DND-41 (cell line): ENCODE results near the gene ZMYND11.
A peak's percentile ranks its signal among the peaks of the same experiment; 100 is the strongest.

ENCODE experiments used
- ATAC-seq: fragments of 200-7000 bp; cut with Tn5 transposase; 3 replicates; pipeline ENCODE4 v1.9.1; 2021; ENCODE audit warnings: low read depth; ENCODE audit not compliant: insufficient read depth
- DNase-seq: peaks from one replicate; pipeline ENCODE4 v3.0.0-alpha.2; 2020
- H2AFZ ChIP-seq: 2 replicates; pipeline ENCODE4 v1.6.0; 2012; ENCODE audit warnings: low read depth, low read length
- H3K27ac ChIP-seq: 2 replicates; pipeline ENCODE4 v1.5.1; 2012; ENCODE audit warnings: low read length, inconsistent platforms
- H3K27me3 ChIP-seq: fragments of 200-600 bp; sonication (generic); 2 replicates; pipeline ENCODE4 v1.6.0; 2012; ENCODE audit warnings: low read length, mild to moderate bottlenecking, inconsistent platforms; ENCODE audit not compliant: insufficient read depth, poor library complexity
- H3K36me3 ChIP-seq: 2 replicates; pipeline ENCODE4 v1.5.1; 2012; ENCODE audit warnings: low read length, inconsistent platforms; ENCODE audit not compliant: insufficient read depth
- H3K4me1 ChIP-seq: 2 replicates; pipeline ENCODE4 v1.5.1; 2012; ENCODE audit warnings: mild to moderate bottlenecking, low read length; ENCODE audit not compliant: insufficient read depth
- H3K4me2 ChIP-seq: 2 replicates; pipeline ENCODE4 v1.6.0; 2012; ENCODE audit warnings: mild to moderate bottlenecking, moderate library complexity, low read length, inconsistent platforms; ENCODE audit not compliant: insufficient read depth
- H3K4me3 ChIP-seq, 2 experiments: fragments of 200-600 bp in 1 of 2; shearing (Covaris generic) in 1 of 2; 2 replicates each; pipeline ENCODE4 v1.5.1; 2012 to 2016; ENCODE audit warnings: inconsistent platforms in 2 of 2, low read length in 2 of 2, mild to moderate bottlenecking in 2 of 2, low read depth in 1 of 2, moderate library complexity in 1 of 2
- H3K79me2 ChIP-seq: 2 replicates; pipeline ENCODE4 v1.6.0; 2012; ENCODE audit warnings: low read length, inconsistent platforms; ENCODE audit not compliant: insufficient read depth
- H3K9ac ChIP-seq: 2 replicates; pipeline ENCODE4 v1.6.0; 2012; ENCODE audit warnings: low read depth, mild to moderate bottlenecking, inconsistent platforms, low read length, moderate library complexity
- H3K9me3 ChIP-seq: 2 replicates; pipeline ENCODE4 v1.5.1; 2012; ENCODE audit warnings: low read length, moderate library complexity, mild to moderate bottlenecking, inconsistent platforms; ENCODE audit not compliant: insufficient read depth, severe bottlenecking
- H4K20me1 ChIP-seq: 2 replicates; pipeline ENCODE4 v1.6.0; 2012; ENCODE audit warnings: low read length; ENCODE audit not compliant: insufficient read depth
- CTCF ChIP-seq: IDR thresholded peaks from 2 replicates; pipeline ENCODE4 v1.5.1; 2012; ENCODE audit warnings: borderline replicate concordance, low read length, moderate library complexity, mild to moderate bottlenecking; ENCODE audit not compliant: poor library complexity, severe bottlenecking; ENCODE audit errors: extremely low read depth
- EZH2 ChIP-seq: IDR thresholded peaks from 3 replicates; pipeline ENCODE4 v1.6.1; 2012; ENCODE audit warnings: borderline replicate concordance, low read depth, mild to moderate bottlenecking, moderate library complexity, low read length, inconsistent platforms; ENCODE audit not compliant: severe bottlenecking

The ZMYND11 gene

DNA sequence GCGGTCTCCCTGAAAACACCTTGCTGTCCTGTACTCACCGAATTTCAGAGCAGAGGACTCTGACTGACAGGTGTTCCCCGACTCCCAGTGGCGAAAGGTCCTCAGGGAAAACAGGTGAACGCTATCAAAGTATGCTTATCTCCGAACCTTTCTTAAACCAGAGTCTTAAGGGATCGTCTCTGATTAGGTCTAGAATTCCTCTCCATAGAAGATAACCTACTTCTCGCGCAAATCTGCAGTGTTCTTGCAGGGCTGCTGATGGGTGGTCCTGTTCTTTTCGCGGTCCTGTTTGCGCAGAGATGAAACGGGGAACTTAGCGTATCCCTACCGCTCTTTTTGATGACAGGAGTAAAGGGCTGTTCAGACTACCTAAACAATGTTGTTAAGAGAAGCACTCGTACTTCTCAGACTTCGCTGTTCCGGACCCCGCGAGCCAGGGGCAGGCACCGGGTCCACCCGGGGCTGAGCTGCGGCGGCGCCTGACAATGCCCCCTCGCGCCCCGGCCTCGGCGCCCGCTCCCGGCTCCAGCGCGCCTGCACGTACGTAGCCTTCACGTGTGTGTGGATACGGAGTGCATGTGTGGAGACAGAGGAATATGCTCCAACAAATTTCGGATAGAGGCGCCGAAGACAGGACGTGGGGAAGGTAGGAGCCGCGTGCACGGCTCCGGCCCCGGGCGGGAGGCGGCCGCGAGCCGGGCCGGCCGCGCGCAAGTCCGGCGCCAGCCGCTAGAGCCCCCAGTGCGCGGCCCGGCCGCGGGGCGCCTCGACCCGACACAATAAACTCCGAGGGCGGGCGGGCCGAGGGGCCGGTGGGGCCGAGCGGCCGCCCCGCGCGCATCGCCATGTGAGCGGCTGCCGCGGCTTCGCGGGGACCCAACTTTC lies 766 bp upstream of the ZMYND11 start:
- Histone ChIP-seq H3K79me2 (peaks cover 56% of the 10 kb centered on the region), H3K9me3 (no peaks in the 10 kb centered on the region), H3K4me3 (peak overlapping the region; percentile 71 to 75), H3K4me1 (peaks cover 39% of the 10 kb centered on the region), H3K4me2 (peak overlapping the region; percentile 81), H3K9ac (peak overlapping the region; percentile 96), H3K27ac (peak overlapping the region; percentile 90), H4K20me1 (peaks cover 20% of the 10 kb centered on the region), H3K27me3 (no peaks in the 10 kb centered on the region), H2AFZ (peak overlapping the region; percentile 88), H3K36me3 (peaks cover 2% of the 10 kb centered on the region; the same call in 1 of the 2 replicates)
- peak; percentile 54 for DNase-seq
- ATAC-seq, result peak; percentile 21
- no peak for TF ChIP-seq EZH2
- no peak for TF ChIP-seq CTCF

DNA sequence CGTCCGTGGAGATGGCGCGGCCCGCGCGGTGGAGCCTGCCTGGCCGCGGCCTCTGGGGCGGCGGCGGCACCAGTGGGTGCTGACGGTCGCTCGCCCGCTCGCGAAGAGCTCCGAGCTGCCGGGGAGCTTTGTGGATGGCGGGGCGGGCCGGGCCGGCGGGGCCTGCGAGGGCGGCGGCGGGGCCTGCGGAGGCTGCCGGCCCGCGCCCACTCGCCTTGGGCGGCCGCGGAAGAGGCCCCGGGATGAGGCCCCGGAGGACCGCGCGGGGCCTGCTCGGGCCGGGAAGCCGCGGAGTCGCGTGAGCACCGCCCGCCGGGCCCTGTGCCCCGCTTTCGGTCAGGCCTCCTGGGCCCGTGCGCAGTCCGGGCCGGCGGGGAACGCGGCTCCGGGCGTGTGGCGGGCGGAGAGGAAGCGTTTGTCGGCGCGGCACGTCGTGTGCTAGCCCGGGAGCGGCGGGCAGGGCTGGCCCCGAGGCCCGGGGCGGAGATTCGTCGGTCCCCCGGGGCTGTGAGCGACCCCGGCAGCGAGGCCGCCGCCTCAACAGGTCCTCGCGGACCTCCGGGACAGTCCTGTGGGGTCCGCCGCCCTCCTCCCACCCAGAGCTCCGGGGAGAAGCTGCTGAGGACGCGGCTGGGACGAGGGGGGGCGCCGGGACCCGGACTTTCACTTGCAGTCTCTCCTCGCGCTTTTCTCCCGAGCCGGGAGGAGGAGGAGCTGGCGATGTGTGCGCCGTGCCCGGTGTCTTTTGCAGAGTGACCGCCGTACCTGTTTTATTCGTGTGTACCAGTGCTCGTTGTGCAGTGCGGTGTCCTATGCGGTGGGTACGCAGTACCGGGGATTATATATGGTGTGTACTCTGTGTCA lies 578 bp downstream of the ZMYND11 start:
- Histone ChIP-seq H4K20me1 (peaks cover 23% of the 10 kb centered on the region), H3K27me3 (no peaks in the 10 kb centered on the region), H3K9ac (peak overlapping the region; percentile 96), H3K9me3 (no peaks in the 10 kb centered on the region), H2AFZ (peak overlapping the region; percentile 62), H3K4me2 (peak overlapping the region; percentile 72), H3K36me3 (peaks cover 2% of the 10 kb centered on the region; the same call in 1 of the 2 replicates), H3K27ac (peak overlapping the region; percentile 49), H3K79me2 (peaks cover 69% of the 10 kb centered on the region), H3K4me1 (peaks cover 39% of the 10 kb centered on the region), H3K4me3 (peak overlapping the region; percentile 43 to 71; a peak in 3 of 4 replicates)
- peak; percentile 76 for DNase-seq
- ATAC-seq, result peak; percentile 59
- TF ChIP-seq EZH2 (no peak), CTCF (no peak)

DNA sequence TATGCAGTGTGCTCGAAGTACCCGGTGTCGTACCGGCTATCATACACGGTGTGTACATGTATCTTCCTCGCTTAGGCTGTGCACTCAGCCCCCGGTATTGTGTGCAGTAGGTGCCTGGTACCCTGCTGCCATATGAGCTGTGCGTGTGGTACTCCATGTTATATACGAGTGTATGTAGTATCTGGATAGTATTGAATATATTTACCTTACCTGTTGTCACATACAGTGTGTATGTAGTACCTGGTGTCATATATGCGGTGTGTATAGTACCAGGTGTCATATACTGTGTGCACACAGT lies 1.2 kb downstream of the ZMYND11 start:
- Histone ChIP-seq H3K9me3 (no peaks in the 10 kb centered on the region), H3K4me2 (peak overlapping the region; percentile 72), H3K27ac (peak overlapping the region; percentile 49), H3K9ac (peak overlapping the region; percentile 96), H3K4me1 (peaks cover 39% of the 10 kb centered on the region), H3K79me2 (peaks cover 75% of the 10 kb centered on the region), H3K4me3 (peak overlapping the region; percentile 43 to 71; a peak in 3 of 4 replicates), H3K36me3 (peaks cover 2% of the 10 kb centered on the region; the same call in 1 of the 2 replicates), H2AFZ (peak overlapping the region; percentile 62), H4K20me1 (peaks cover 28% of the 10 kb centered on the region), H3K27me3 (no peaks in the 10 kb centered on the region)
- no peak for DNase-seq
- ATAC-seq, result peak; percentile 63
- TF ChIP-seq CTCF (no peak), EZH2 (no peak)
